GM10266 (cell line): ENCODE results near the gene GALNT2.

Source experiments
- DNase-seq: peaks from one replicate; pipeline ENCODE4 v3.0.0; 2012; ENCODE audit errors: extremely low spot score
- TF ChIP-seq, protein P1 (sequence below): IDR thresholded peaks from 2 replicates; pipeline ENCODE4 v1.5.1; 2012; ENCODE audit warnings: mild to moderate bottlenecking, low read depth; ENCODE audit not compliant: control insufficient read depth, insufficient read depth; ENCODE audit errors: missing control alignments

GALNT2 gene

DNA sequence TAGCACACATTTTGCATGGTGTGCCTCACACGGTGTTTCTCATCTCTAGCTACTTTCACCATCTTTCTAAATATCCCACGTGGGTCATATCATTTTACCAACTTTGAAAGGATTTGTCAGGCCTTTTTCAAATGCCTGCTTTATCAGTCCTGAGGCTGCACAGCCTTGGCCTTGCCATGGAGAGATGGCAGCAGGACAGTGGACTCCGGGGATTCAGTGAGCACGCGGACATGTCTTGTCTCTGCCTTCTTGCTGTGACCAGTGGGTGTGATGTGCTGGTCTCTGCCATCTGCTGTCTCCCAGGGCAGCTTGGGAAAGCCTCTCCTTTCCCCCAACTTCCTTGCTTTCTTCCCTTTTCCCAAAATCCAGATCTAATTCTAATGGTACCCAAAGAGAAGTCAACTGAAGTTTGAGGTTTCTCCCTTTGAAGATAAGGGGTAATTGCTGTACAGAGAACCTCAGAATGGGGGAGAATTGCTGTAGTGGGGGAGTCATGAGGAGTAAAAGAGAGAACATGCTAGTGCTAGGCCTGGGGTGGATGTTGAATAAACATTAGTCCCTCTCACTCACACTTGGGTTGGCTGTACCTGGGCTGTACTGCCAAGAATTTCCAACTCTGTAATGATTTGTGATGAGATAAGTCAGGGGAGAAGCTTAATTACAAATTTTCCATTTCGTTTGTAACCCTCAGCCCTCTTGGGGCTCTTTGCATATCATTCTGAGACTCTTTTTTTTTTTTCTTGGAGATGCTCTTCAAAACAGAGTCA lies 99.5 kb downstream of the GALNT2 start:
- no peak for DNase-seq
- TF ChIP-seq, protein P1, sequence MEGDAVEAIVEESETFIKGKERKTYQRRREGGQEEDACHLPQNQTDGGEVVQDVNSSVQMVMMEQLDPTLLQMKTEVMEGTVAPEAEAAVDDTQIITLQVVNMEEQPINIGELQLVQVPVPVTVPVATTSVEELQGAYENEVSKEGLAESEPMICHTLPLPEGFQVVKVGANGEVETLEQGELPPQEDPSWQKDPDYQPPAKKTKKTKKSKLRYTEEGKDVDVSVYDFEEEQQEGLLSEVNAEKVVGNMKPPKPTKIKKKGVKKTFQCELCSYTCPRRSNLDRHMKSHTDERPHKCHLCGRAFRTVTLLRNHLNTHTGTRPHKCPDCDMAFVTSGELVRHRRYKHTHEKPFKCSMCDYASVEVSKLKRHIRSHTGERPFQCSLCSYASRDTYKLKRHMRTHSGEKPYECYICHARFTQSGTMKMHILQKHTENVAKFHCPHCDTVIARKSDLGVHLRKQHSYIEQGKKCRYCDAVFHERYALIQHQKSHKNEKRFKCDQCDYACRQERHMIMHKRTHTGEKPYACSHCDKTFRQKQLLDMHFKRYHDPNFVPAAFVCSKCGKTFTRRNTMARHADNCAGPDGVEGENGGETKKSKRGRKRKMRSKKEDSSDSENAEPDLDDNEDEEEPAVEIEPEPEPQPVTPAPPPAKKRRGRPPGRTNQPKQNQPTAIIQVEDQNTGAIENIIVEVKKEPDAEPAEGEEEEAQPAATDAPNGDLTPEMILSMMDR: no peak

DNA sequence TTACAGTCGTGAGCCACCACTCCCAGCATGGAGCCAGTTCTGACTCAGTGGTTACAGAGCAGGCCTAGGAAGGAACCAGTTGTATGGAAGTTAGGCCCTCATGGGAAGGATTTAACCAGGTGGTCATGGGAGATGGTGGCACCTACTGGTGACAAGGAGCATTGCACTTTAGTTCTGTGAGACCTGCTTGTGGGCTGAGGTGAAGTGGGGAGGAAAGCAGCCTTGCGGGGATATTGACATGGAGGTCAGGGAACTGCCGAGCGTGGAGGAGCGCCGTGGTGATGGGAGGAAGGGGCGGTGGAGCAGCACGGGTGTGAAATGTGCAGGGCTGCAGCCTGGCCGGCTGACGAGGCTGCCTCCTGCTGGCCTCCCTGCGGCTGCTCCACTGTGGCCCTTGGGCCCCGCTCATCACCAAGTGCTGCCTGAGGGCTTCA lies 100.4 kb downstream of the GALNT2 start:
- TF ChIP-seq, protein P1: peak; percentile 69
- peak; percentile 46 for DNase-seq

DNA sequence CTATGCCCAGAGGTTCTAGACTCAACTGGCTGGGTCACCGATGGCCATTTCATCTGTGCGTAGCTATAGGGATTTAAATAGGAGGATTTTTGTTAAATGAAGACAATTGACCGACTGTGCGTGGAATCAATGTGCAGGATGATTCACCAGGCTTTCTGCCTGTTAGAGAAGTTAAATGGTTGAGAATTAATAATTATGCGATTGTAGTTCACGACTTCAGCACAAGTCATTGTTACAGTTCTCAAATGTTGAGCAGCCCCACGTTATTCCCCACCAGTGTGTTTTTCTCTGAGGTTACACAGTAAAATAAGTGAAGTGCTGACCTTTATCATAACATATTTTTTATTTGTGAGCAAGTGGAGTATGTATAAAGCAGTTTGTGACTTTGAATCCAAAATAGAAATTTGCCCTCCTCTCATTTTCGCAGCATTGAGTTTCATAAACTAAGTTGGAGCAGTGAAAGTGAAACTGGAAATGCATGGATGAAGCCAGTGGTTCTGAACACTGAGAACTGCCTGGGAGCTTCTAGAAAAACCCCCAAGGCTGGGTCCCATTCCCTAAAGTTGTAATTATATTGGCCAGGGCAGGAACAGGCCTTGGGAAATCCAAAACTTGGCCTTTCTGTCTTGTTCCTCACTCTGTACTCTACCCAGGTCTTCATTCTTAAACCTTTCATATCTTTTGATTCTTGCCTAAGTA lies 102.6 kb downstream of the GALNT2 start:
- DNase-seq: peak; percentile 31
- TF ChIP-seq, protein P1: no peak

DNA sequence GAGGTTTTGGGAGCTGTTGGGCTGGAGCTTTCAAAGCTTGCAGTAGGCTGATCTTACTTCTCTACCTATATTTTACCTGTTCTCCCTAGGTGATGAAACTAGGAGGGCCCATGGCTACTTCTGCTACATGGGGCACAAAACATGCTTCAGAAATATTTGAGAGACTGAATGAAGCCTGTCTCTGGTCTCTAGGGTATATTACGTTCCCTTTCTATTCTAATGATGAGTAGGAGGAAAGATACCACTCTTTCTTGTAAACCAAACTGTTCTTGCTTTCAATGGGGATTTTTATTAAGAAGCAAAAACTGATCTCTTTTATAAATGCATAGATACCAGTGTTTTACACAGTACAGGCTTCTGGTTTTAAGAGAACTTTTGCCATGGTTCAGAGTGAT lies 103.1 kb downstream of the GALNT2 start:
- peak; percentile 56 for DNase-seq
- TF ChIP-seq, protein P1: no peak

DNA sequence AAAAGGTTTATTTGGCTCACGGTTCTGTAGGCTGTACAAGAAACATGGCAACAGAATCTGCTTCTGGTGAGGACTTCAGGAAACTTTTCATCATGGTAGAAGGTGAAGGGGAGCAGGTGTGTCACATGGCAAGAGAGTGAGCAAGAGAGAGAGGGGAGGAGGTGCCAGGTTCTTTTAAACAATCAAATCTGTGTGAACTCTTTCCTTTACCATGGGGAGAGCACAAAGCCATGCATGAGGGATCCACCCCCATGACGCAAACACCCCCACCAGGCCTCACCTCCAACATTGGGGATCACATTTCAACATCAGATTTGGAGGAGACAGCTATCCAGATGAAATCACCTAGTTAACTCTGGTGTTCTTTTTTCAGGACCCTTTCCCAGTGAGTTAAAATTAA lies 103.6 kb downstream of the GALNT2 start:
- TF ChIP-seq, protein P1: no peak
- DNase-seq: no peak

DNA sequence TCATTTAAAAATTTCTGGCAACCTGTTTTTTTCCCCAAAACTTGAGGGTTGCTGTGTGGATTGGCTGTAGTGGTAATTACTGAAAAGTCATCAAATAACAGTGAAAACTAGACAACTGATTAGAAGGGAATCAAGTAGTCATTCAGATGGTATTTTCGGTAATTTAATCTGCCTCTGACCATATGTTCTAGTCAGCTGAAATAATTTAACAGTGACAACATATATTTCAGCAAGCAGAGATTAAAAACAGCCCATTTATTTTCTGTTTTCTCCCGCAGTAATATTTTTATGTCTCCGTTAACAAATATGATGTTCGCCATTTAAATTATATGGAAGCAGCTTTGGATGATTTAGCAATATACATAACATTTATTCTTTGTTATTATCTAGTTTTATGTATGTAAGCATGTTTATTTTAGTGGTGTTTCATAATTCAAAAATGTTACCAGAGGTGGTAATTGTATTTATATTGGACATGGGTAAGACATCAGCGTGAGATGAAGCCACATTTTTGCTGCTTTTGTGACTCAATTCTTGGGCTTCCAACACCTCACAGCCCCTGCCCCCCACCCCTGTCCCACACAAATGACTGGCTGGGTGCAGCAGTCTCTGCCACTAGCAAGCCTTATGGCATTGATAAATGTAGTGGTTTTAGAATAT lies 104.4 kb downstream of the GALNT2 start:
- no peak for DNase-seq
- TF ChIP-seq, protein P1: no peak
